Measurements from ENCODE around the gene HOXC9.

Gene HOXC9

DNA sequence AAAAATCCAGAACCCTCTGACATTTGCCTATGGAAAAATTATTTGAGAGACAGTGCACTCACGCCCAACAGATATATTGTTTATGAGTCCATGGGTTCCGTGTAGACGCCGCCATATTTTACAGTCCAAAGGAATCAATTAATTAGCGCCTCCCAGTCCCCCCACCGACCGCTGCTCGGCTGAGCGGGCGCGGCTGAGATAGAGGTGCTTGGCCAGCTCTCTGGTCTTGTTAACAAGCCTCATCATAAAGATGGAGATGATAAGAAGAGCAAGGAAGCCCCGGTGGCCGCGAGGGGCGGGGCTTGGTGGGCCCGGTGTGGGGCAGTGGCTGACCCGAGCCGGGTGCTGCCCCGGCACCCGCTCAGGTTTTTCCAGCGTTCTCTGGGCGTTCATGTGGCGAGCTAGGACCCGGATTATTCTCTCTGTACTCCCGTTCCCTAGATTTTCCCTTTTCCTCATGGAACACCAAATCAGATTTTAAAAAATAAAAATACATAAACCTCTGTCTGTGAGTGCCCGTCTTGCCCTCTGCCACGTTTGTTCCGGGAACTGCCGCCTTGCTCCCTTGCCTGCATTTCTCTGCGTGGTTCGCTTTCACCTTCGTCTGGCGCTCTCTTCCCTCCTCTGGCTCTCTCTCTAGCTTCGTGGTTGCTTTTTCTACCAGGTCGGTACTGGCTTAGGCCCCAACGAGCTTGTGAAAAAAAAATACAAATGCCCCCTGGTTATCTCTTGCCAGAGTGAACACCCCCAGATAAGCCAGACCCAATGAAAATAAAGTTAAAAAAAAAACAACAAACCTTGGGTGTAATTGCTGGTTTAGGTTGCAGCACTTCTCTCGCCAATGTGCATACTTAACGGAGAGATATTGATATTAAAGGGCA, 36.3 kb upstream of the HOXC9 start:
- DNase-seq (ENCODE audit: low read depth) = no peak

- DNase-seq (ENCODE audit: low read depth) = no peak
Measured at GRCh38 chr12:53964315-53964713, 35.6 kb upstream of the HOXC9 start.

- DNase-seq (ENCODE audit: low read depth) = no peak
Measured at GRCh38 chr12:53965281-53966084, 34.5 kb upstream of the HOXC9 start.

- no peak for DNase-seq (ENCODE audit: low read depth)
Measured at GRCh38 chr12:53966085-53966384, 33.9 kb upstream of the HOXC9 start.

DNA sequence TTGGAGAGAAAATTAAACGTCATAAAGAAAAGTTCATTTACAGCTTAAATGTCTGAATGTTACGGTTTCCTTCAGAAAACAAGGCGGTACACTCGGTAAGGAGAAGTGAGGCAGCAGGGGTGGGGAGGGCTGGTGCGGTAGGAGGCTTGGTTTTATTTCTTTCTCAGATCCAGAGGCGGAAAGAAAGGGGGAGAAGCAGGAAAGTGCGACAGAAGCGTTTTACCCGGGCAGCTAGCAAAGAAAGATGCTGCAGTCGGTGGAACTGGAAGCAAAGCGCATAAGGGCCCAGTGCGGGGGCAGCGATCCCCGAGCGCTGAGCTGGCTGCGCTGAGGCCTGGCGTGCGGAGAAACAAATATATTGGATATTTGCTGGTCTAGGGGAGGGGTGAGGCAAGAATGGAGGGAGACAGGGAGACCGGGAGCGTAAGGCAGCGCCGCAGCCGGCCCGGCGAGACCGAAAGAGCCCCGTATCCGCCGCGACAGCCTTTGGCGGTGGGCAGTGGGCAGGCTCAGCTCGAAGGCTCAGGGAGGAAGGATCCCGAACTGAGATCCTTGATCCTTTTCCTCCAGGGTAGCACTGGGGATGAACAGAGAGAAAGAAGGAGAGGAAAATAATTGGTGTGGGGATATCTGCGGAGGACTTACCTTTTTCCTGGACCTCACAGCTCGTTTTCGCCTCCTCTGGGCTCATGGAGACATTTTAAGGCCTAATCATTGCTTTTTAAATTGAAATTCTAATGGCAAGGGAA, 33.4 kb upstream of the HOXC9 start:
- DNase-seq (ENCODE audit: low read depth) = no peak

DNA sequence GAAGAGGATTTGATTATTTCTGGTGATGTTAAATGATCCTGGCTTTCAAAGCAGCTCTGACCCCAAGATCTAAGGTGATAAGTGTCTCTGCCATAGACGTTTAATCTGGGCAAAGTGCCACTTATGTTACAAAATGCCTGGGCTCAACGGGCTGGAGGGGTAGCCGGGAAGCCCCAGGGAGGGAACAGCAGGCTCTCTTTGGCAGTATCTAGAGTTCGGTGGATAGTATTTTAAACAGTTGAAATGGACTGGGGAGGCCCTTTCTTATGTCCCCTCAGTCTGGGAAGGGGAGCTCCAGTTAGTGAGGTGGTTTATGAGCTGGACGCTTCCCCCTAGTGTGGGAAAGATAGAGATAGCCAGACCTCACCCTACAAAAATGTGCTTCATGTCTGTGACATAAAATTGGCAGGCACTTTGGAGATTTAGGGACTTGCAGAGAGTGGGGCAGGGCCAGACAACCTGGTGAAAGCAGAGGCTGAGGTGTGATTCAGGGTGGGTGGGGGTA, 32.5 kb upstream of the HOXC9 start:
- DNase-seq (ENCODE audit: low read depth) = no peak

DNA sequence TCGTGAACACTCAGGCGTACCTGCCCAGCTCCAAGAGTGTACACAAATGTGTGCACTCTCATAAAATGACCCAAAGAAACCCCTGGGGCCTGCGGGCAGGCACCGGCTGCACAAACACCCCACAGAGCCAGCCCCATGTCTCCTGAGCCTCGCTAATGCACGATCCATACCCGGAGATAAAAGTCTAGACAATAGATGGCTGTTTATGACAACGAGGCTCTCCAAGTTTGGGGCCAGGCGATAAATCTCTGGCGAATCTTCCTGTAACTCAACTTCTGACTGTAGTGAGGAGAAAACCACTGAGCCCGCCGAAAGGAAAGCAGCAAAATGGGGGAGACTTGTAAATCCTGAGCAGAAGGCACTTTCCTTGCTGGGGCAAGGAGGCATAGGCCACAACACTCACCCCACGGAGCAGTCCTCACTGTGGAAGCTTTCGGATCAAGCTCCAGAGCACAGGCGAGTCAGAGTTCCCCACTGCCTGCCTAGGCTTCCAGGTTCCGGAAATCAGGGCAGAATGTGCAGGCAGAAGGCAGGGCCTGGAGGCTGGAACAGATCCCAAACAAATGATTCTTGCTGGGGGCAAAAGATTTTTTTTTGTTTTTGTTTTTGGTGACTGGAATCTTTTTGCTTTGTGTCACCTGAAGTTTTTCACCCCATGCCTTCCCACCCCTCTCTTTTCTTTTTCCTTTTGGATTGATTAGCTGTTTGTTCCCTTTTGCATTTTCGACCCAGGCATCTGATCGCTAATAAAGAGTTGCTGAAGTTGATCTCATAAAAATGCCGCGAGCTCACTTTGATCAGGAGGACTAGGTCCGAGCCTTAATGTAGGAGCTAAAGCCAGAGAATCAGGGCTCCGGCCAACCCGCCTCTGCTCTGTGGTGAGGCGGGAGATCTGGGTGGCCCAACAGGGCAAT, 31.5 kb upstream of the HOXC9 start:
- no peak for DNase-seq (ENCODE audit: low read depth)

DNA sequence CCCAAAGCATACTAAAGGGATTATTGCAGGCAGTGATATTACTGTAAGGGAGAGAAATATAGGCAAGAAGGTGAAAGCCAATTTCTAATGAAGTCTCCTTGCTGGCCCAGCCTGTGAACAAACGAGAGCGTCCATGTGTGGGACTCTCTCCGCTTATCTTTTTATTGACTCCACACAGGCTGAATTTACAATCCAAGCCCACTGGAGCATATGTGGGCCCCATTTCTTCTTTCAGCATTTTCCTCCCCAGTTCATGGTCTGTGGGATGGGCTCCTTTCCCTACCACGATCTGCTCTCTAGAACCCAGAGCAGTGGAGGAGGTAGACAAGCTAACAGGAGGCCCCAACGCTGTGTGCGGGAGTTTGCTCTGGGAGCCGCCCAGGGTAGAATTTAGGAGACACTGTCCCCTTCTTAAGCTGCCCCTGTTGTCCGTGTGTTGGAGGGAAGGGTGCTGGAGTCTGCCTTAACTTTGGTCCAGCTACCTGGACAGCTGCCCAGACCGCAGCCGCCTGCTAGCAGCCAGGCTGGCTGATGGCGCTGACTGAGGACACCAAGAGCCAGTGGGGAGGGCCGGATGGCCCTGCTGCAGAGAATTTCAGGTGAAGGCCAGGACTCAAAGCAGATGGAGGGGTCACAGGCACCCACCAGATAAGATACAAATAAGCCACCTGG, 30.2 kb upstream of the HOXC9 start:
- no peak for DNase-seq (ENCODE audit: low read depth)

DNA sequence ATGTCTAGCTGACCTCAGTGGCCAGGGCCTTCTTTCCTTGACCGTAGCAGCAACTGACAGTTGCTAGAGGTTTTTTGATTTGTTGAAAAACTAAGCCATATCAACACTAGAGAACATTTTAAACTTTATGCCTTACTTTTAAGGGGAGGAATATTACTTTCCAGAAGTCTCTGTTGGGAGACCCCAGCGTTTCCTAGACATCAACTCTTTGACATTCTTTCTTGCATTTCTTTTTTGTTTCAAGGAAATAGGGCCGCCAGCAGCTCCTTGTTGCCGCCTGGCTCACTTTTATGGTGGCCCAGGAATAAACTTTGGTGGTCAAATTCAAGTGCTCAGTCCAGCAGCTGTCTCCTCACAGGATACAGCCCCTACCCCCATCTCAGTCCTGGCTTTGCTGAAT, 29.5 kb upstream of the HOXC9 start:
- DNase-seq (ENCODE audit: low read depth) = no peak

DNA sequence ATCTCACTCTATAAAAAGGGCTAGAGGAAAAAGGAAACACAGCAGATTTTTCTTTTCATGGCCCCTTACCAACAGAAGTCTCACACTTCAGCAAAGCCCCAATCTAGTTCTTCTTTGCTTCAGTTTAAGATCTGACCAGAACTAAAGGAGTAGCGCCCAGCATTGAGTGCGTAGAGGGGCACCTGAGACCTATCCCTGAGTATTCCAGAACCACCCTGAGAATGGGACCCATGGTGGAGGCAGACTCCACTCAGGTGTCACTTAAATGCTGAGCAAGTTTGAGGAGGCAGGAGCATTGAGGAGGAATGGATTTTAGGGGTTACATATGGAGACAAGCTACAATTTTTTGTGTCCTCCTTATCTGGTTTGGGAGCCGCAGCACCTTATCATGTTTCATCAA, 28.8 kb upstream of the HOXC9 start:
- DNase-seq (ENCODE audit: low read depth) = no peak

GRCh38 chr12:53971686-53972085, 28.3 kb upstream of the HOXC9 start:
- DNase-seq (ENCODE audit: low read depth) = no peak

DNA sequence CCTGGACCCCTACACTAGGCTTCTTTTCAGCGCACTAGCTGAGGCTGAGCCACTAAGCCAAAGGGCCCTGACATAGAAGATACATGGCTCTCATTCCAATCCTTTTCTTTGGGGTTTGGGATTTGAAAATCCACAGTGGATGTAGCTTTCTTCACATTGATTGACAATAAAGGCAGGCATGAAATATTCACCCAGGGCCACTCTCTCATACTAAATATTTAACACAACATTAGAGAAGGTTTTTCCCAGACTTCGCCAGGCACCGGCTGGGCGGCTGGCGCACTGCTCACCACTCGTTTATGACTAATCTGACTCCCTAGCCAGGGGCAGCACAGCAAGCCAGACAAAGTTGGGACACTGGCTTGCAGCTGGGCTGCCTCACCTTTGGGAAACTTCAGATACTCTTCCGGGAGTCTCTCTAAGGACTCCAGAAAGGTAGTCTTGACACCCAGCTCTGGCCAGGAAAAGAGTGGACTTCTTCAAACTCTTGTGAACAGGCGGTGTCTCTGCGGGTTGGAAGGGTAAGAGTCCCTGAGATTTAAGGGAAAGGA, 27.7 kb upstream of the HOXC9 start:
- DNase-seq (ENCODE audit: low read depth) = no peak

GRCh38 chr12:53972722-53973235, 27.2 kb upstream of the HOXC9 start, which contains the start of gene HOXC11:
TSS of gene HOXC11 (plus strand) at chr12:53973126. CDS start at chr12:53973242, 116 bp downstream.
- no peak for DNase-seq (ENCODE audit: low read depth)

- no peak for DNase-seq (ENCODE audit: low read depth)
Measured at GRCh38 chr12:53973236-53974042, 26.5 kb upstream of the HOXC9 start.

GRCh38 chr12:53974084-53975063, 25.6 kb upstream of the HOXC9 start, which contains the start of gene HOTAIR:
TSS of gene HOTAIR (minus strand) at chr12:53974954.
- DNase-seq (ENCODE audit: low read depth) = no peak

GRCh38 chr12:53975064-53975471, 24.9 kb upstream of the HOXC9 start:
- no peak for DNase-seq (ENCODE audit: low read depth)

GRCh38 chr12:53975479-53976152, 24.3 kb upstream of the HOXC9 start:
- DNase-seq (ENCODE audit: low read depth) = no peak

Data from activated gamma-delta T cell treated with anti-CD3 and anti-CD28 coated beads, Interleukin-2, amount 50 U/mL, for 16 hours (primary cell).